HG03175 (cell line): ENCODE results near the gene TSHZ3.

ENCODE experiments used
- ATAC-seq: cut with Tn5 transposase; IDR thresholded peaks from one replicate; pipeline ENCODE4 v1.9.1; 2021; ENCODE audit warnings: mild to moderate bottlenecking, moderate library complexity; ENCODE audit not compliant: unreplicated experiment

TSHZ3 gene, protein sequence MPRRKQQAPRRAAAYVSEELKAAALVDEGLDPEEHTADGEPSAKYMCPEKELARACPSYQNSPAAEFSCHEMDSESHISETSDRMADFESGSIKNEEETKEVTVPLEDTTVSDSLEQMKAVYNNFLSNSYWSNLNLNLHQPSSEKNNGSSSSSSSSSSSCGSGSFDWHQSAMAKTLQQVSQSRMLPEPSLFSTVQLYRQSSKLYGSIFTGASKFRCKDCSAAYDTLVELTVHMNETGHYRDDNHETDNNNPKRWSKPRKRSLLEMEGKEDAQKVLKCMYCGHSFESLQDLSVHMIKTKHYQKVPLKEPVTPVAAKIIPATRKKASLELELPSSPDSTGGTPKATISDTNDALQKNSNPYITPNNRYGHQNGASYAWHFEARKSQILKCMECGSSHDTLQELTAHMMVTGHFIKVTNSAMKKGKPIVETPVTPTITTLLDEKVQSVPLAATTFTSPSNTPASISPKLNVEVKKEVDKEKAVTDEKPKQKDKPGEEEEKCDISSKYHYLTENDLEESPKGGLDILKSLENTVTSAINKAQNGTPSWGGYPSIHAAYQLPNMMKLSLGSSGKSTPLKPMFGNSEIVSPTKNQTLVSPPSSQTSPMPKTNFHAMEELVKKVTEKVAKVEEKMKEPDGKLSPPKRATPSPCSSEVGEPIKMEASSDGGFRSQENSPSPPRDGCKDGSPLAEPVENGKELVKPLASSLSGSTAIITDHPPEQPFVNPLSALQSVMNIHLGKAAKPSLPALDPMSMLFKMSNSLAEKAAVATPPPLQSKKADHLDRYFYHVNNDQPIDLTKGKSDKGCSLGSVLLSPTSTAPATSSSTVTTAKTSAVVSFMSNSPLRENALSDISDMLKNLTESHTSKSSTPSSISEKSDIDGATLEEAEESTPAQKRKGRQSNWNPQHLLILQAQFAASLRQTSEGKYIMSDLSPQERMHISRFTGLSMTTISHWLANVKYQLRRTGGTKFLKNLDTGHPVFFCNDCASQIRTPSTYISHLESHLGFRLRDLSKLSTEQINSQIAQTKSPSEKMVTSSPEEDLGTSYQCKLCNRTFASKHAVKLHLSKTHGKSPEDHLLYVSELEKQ

DNA sequence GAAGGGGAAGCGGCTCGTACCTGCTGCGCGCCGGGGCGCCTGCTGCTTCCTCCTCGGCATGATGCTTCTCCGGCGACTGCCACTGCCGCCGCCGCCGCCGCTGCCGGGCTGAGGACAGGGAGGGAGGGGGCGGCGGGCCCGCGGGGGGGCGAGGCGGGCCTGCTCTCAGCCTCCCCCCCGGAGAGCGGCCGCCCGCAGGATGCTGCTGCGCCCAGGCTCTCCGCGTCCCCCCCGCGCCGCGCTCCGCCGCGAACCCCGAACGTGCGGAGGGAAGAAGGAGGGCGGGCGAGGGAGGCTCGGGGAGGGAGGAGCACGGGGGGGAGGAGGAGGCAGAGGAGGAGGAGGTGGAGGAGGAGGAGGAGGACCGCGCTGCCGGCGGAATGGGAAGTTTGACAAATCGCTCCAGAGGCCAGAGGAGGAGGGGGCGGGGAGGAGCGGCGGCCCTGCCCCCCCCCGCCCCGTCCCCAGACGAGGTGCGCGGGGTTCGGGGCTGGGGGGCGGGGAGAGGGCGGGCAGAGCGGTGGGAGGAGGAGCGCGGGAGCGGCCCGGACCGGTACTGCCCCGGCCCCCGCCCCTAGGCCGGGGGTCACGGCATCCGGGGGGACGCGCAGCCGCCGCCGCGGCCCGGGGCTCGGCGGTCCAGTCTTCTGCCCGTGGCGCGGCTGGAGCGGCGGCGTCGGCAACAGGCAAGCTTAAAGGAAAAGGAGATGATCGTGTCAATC lies at the start of gene TSHZ3:
Gene TSHZ3, minus strand, starts transcription at position 277 of the 722 bp plus-strand sequence. Its CDS starts 217 bp downstream, at position 60.
- ATAC-seq, result no peak

DNA sequence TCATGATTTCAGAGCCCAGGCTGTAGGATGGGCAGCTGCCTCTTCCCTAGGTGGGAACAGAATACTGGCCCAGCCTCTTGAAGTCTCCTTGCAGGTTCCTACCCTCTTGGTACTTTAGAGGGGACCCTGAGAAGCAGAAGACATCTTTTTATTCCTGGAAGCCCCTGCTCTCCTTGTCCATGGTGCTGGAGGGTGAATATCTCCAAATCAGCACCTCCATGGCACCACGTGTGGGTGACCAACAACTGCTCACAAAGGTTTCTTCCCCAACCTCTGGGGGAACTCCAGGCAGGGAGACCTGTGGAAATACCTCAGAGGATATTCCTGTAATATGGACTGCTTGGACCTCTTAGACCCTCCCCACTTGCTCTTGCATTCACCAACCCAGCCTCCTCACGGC lies 48.1 kb upstream of the TSHZ3 start:
- ATAC-seq, result no peak

DNA sequence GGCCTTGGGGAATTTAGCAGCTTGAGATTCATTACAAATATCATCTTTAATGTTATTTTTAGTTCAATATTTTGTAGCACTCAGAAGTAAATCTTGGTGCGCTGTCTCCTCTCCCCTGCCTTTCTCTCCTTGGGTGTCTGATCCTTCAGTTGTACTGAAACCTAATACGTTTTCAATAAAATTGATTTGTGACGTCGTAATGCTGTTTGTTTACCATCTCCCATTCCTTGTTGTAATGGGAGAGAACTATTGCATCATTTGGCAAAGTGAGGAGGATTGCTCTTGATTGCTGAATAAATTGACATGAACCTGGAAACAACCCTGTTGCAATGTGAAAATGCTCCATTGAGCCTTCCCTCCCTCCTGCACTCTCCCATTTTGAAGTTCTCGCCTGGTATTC lies 43.2 kb upstream of the TSHZ3 start:
- no peak for ATAC-seq

DNA sequence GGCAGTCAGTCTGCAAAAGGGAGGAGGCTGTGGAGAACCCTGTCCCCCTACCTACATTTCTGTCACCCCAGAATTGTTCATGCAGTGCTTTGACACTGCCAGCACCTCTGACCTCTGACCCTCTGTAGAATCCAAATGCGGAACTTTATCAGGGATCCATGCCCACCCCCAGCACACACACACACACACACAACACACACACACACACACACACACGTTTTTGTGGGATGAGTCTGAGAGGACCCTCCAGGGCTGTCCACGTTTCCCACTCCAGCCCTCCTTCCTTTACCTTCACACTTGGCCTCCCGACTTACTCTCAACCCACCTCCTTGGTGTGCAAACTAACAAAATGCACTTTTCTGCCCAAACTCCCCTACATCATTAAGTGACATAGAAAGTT lies 42.3 kb upstream of the TSHZ3 start:
- no peak for ATAC-seq

DNA sequence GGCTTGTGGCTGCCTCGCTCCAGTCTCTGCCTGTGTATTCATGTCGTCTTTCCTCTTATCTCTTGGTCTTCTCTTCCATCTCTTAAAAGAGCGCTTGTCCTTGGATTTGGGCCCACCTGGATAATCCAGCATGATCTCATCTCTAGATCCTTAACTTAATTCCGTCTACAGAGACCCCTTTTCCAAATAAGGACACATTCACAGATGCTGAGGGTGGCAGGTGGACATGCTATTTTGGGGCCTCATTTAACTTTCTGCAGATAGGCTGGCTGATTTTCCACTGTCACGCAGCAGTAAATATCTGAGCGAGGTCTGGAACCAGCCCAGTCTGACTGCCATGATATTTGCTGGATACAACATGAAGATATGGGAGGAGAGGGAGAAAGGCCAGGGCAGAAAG lies 41.5 kb upstream of the TSHZ3 start:
- ATAC-seq, result no peak

DNA sequence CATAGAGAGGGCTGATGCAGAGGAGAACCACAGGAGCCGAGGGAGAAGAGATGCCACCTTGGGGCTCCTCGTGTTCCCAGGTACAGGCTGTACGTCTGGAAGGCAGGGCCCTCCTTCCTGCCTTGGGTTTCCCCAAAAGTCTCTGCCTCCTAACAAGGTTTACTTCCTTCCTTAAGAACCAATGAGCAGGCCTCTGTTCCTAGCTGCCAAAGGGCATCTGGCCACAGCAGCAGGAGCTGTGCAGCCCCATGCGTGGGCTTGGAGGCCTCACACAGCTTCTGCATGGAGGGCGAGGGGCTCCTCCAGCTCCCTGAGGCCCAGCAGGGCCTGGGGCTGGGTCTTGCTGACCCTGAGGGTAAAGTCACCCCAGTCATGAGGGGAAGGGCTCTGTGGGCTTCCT lies 40.6 kb upstream of the TSHZ3 start:
- ATAC-seq, result no peak

DNA sequence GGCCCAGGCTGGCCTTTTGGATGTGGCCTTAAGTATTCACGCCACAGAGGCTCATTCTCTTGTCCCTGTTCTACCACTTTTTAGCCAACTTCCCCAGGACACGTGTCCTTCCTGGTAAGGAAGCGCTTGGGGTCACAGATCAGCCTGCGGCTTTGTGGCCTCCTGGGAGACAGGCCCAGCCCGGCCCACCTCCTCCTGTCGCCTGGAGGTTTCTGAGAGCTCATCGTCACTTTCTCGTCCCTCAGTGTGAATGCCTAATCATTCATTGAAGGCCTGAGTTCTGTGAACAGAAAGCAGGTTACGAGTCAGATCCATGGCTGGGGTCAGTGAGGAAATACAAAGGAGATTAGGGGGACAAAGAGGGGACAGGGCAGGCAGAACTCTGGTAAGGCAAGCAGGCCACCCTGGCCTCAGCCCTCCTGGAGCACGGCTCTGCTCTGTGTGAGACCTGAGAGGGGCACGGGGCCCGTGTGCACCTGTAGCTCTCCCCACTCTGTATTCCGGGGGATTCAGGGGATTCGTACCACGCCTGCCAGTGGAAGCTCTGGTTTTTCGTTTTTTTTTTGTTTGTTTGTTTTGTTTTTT lies 38.6 kb upstream of the TSHZ3 start:
- ATAC-seq, result no peak

DNA sequence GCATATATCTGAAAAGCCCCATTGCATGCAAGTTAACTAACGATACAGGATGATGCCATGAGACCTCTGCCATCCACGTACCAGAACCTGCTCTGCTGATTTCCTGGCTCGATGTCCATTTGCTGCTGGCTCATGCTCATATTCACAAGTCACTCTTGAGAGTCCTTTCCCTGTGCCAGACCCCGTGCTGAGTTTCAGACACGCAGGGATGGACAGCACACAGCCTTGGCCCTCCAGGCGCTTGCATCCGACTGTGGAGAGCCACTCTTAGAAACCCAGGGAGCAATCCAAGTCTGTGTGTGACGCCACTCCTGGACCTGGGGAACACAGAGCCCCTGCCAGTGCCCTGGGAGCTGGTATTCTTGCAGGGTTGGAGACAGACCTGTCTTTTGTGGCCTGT lies 37.6 kb upstream of the TSHZ3 start:
- no peak for ATAC-seq

DNA sequence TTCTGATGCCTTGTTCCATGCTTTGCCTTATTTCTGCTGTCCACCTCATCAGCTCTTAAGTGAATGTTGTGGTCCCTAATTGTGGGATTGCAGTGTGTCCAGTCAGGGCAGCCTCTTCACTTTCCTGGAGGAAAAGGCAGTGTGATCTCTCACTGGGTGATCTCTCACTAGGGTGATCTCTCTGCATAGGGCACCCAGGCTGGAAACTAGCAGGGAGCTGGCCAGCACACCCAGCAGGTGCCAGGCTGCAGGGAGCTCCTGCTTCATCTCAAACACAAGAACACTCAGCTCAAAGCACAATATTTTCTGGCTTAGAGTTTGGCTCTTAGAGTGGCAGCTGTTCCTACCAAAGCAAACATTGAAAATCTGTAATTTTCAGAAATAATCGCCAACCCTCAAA lies 36.5 kb upstream of the TSHZ3 start:
- ATAC-seq, result no peak

DNA sequence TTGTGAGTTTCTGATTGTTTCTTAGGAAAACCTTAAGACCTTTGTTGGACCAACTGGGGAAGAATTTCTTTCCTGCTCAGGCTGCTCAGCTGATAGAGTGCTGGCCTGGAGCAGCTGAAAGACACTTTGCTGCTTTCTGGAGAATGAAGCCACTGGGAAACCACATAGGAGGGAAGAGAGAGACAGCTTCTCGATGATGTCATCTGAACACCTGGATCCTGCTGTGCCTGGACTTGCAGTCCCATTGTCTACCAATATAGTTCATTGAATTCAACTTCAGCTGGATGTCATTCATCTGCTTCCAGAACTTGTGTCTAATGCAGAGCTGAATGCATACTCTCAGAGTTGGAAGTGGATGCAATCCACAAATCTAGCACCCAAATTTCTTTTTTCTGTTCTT lies 34.3 kb upstream of the TSHZ3 start:
- no peak for ATAC-seq

DNA sequence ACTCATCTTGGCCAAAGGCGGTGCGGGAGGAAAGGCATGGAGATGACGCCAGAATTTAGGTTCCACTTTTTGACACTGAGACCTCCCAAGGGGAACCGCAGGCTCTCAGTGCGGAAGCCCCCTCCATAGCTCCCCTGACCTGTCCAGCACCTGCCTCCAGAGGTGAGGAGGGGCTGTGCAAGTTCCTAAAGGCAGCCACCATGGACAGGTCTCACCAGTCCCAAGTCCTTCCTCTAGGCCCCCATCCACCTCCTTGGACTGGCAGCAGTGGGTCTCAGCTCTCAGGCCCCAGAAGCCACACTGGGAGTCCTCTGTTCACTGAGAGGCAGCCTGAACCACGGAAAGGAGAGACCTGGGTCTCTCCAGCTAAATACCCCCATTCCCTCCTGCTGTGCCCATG lies 31.6 kb upstream of the TSHZ3 start:
- no peak for ATAC-seq

DNA sequence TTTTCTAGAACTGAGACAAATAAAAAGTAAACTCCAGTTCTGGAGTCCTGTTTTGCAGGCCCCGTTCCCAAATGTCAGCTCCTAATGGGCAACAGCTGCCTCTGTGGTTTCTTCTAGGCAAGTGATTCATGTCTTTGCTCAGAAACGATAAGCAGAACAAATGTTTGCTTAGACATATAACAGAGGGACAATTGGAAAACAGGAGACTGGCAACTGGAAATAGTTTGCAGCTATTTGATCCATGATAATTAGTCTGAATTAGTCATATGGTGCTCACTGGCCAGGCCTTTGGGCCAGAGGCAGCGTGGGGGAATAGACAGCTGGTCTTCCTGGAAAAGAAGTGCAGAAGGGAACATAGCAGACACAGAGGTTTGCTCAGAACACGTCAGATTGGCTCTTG lies 29.2 kb upstream of the TSHZ3 start:
- no peak for ATAC-seq

DNA sequence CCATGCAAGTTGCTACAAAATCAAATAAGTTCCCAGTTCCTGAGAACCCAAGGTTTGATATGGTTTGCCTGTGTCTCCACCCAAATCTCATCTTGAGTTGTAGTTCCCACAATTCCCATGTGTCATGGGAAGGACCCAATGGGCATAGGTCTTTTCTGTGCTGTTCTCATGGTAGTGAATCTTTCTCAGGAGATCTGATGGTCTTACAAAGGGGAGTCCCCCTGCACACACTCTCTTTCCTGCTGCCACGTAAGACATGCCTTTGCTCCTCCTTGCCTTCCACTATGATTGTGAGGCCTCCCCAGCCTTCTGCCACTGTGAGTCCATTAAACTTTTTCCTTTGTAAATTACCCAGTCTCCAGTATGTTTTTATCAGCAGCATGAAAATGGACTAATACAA lies 28.5 kb upstream of the TSHZ3 start:
- ATAC-seq, result no peak

DNA sequence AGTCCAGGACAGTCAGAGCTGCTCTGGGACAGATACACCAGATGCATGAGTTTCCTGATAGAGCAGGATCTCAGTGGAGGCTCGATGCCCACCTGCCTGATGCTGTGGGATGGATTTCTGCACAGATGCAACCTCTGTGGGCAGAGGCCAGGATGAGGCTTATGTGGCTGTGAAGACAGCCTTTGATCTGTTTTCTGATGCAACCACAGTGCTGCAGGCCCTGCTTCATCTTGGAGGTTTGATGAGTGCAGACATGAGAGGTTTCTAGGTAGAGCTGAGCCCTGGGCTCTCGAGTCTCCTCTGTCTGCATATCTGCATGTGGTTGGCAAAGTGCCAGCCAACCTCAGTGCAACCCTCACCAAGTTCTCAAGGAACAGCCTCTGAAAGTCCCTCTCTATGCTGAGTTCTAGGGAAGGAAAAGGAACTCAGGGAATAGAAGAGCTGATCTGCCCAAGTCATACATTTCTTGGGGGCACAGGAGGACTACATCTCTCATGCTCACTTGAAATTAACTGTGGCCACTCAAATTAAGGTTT lies 23.1 kb upstream of the TSHZ3 start:
- no peak for ATAC-seq

DNA sequence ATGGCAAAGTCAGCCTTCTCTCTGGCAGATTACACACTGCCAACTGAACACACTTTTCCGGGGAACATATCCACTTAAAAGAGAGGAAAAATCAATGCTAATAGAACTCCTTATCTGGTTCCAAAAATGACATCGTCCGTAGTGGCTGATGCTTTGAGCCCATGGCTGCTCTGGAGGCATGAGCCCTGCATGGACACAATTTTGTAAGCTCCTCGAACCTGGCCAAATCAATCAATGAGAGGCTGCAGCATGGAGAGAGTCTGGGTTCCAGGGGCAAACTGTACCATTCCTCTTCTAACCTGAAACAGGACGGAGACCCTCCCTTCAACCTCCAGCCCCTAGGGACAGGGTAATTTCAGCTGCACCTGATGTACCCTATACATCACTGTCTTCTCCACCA lies 21.0 kb upstream of the TSHZ3 start:
- no peak for ATAC-seq

DNA sequence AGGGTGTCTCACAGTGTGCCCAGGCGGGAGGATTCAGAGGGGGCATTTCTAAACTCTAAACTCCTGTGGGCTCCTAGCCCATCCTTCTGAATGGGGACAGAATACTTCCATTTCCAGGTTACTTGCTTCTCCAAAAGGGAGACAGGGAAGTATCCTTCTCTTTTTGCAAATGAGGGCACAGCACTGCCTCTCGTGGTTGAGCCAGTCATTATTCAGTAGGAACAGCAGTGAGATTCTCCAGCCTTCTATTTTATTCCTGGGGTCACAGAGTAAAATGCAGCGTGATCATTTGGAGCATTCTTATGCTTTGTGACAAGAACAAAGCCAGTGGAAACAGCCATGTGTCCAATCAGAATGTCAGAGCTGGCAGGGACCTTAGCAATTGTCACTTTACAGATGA lies 15.7 kb upstream of the TSHZ3 start:
- no peak for ATAC-seq

DNA sequence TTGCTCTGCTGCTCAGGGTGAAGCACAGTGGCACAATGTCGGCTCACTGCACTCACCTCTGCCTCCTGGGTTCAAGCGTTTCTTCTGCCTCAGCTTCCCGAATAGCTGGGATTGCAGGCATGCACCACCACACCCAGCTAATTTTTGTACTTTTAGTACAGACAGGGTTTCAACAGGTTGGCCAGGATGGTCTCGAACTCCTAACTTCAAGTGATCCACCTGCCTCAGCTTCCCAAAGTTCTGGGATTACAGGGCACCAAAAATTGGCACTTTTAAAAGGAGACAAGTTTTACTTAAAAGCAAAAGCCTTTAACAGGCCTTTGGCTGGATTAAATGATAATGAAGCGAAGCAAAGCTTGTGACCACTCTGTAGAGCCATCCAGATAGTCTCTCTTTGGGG lies 12.5 kb upstream of the TSHZ3 start:
- no peak for ATAC-seq

DNA sequence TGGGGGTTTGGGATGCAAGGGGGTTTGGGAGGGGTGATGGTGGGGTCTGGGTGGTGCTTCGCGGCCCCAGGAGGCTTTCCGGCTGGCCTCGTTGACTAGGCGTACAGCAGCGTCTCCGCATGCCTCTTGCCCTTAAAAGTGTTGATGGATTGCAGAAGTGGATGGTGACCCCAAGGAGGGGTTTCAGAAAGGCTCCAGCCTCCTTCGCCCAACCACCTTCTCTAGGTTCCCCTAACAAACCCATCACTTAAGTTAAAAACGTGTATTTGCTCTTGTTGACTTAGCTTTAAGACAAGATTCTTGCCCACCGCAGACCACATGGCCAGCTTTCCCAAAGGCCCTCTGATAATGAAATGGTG lies 8.1 kb upstream of the TSHZ3 start:
- ATAC-seq, result no peak

DNA sequence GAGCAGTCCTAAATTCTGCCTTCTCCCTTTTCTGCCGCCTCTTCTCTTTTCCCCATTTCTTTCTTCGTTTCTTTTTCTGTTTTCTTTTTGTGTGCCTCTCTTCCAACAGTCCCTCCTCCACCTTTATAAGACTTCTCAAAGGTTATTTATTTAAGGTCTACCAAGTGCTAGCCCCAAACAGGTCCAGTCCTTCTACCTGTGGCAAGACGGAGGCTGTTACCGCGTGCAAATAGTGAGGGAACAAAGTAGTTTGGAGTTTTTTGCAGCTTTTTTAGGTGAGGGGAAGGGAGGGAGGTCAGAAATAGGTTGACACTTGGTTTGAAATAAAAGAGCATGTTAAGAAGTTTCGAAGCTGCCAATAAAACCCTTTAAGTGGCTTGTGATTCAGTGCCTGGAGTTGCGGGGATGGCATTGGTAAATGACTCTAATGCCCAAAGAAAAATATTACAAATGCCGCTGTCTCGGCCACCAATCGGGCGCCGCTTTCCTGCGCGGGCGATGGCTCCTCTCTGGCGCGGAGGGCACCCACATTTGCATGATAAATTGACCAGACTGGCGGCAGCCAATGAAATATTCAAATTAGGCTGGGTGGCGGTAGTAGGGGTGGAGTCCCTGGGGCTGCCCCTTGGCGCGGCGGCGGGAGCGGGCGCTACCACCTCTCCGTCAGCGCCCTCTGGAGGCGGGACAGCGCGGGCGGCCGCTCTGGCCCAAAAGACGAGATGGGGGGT lies 7.5 kb upstream of the TSHZ3 start:
- no peak for ATAC-seq
